HG02884 (cell line): ENCODE results near the gene STON2.
A peak's percentile ranks its signal among the peaks of the same experiment; 100 is the strongest.

ENCODE experiments used
- ATAC-seq: cut with Tn5 transposase; IDR thresholded peaks from one replicate; pipeline ENCODE4 v1.9.1; 2021; ENCODE audit warnings: mild to moderate bottlenecking, moderate library complexity; ENCODE audit not compliant: unreplicated experiment

The STON2 gene

DNA sequence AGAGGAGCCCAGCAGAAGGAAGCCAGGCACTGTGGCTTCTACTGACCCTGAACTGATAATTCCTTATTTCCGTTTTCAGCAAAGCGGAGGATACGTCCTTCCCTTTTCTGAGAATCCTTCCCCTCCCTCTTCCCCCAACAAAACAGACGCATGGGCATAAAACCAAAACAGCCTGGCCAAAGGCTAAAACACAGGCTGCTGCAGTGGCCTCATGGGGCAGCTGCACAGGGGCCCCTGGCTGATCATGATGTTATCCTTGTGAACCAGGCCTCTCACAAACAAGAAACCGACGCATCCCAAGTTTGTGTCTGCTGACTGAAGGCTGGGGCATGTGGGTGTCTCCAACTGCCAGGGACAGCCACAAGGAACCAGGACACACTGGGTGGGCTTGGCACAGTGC is 23.4 kb upstream of the STON2 start:
- ATAC-seq: no peak

DNA sequence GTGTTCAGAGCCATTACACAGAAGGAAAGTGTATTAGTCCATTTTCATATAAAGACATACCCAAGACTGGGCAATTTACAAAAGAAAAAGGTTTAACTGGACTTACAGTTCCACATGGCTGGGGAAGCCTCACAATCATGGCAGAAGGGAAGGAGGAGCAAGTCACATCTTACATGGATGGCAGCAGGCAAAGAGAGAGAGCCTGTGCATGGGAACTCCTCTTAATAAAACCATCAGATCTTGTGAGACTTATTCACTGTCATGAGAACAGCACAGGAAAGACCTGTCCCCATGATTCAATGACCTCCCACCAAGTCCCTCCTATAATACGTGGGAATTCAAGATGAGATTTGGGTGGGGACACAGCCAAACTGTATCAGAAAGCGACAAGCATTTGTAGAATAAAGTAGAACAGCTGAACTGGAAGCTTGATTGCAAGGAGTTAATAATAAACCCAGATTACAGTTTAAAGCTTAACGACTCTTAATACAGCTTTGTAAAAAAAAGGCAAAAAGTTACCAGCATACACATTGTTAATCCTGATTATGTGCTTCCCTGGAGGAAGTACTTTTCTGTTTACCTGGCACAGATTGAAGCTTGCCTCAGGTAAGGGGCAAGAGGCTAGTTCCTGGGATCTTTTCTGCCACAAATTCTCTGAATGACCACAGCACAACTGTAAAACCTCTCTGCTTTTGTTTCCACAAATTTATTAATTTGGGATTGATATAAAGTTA is 18.1 kb upstream of the STON2 start:
- no peak for ATAC-seq

DNA sequence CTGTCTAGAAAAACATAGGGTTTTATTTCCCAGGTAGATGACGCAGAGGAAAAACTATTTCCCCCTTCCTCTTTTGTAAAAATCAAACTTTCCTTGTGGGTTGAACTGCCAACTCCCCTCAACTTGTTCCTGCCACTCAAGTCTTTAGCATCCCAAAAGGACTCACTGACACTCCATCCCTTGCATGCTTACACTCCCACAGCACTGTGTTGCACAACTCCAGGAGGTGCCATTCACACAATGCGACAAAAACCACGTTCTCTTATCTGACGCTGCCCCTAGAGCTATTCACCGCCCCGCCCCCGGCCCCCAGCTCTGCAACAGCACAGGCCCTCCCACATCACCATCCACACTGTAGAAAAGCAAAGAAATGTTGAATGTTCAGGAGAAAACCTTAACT is 16.9 kb upstream of the STON2 start:
- no peak for ATAC-seq

DNA sequence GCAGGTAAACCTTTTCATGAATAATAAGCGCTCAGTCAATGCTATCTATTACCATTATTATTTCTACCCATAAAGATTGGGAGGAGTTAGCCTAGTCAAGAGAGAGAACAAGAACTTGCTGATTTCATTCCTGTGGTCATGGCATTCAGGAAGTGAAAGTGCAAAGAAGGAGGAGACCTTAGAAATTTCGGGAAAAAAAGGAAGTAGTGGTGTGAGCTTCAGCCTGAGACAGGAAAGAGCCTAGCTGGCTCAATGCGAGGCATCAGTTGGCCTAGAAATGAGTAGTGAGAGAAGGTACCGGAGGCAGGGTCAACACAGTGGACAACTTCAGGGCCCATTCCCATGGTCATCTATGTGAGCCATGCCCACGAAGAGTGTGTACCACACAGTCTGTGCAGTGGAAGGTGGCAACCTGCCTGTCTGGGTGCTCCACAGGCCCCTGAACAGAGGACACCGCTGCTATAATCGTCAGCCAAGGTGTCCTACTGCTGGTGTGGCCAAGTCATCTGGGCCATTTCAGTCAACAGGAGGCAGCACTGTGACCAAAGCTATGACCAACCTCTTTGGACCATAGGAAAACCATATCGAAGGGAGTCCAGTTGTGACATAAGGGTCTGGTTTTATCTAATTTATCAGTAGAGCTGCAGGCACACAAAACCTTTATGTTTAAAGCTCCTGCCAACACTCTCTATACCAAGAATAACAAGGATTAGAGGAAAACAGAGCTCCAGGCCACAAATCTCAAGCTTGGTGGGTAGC is 16.2 kb upstream of the STON2 start:
- no peak for ATAC-seq

DNA sequence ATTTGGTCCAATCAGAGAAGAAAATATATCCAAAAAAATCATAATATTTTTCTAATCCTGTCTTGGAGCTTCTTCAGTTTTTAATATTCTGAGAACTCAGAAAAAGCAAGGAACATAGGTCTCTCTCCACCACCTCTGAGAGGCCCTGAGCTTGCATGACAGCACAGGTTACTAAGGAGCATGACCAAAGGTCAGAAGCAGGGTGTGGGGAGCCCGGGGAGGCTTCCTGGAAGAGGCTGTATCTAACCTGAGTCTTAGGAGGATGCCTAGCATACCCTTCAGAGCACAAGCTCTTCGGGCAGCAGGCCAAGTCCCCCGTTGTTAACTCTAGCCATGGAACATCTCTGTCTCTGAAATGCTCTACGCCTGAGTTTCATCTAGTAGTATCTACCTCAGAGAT is 15.7 kb upstream of the STON2 start:
- no peak for ATAC-seq

DNA sequence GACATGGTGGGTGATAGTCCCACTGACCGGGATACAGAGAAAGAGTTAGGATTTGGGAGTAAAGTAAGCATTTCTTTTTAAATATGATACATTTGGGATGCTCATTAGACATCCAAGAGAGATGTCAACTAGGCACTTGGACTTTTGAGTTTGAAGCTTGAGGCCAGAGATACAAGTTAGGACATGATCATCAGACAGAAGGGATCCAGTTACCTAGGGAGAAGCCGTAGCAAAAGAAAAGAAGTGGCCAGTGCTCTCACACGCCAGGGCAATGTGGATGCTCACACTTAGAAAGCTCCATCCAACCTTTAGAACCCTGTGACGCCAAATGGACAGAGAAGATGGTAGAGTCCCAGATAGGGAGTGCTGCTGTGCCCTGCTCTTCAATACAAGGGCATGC is 14.0 kb upstream of the STON2 start:
- no peak for ATAC-seq

DNA sequence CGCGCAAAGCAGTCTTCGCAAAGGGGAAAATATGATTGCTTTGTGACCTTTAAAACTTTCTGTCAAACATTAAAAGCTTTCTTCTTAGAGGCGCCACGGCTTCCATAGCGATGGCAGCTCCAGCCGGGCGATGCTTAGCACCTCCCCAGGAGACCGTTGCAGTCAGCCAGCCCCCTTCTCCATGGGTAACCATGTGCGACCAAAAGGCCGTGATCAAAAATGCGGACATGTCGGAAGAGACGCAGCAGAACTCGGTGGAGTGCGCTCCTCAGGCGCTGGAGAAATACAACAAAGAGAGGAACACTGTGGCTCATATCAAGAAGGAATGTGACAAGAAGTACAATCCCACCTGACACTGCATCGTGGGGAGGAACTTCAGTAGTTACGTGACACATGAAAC is 12.7 kb upstream of the STON2 start:
- ATAC-seq: no peak

DNA sequence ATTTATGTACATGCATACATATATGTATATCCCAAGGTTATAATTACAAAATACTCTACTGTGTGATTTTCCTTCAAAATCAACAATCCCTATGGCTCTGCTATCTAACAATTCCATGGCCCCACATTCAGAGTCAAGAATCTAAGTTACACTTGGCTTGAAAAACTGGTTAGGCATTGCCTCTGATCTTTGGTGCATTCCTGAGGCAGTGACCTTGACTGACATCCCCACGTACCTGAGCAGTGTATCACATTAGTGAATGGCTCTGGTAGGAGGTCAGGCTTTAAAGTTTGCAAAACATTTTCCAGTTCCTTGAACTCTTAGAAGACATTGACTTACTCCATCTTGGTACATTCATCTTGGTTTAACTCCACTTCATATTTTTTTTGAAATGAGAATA is 8.5 kb upstream of the STON2 start:
- ATAC-seq: no peak

DNA sequence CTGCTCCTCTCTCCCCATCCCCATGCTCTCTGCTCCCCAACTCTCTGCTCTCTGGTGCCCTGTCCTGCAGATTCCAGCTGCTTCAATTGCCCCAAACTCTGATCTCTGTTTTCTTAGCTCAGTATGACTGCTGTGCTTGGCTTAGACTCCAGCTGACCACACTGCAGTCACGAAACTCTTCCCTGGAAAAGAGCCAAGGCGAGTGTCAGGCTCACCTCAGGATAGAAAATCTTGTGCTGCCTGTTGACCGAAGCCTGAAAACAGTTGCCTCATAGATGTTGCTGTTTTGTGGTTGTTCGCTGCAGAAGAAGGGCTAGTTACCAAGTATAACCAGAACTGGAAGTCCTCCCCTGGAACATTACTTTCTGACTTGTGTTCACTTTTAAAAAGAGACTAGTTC is 6.7 kb upstream of the STON2 start:
- no peak for ATAC-seq

DNA sequence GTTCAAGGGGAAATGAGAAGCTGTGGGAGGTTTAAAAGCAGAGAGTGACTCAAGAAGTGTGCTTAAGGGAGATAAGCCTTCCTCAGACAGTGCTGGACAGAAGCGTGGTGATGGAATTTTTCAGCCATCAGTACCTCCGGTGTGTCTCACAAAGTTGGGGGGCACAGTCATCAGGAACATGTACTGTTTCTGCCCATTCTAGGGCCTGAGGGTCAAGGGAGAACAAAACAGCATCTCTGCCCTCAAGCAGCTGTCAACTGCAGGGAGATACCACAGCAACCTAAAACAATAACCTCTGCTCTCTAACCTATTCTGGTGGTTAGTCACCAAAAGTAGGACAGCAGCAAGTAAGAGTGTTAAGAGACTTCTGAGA is 2.0 kb upstream of the STON2 start:
- no peak for ATAC-seq

DNA sequence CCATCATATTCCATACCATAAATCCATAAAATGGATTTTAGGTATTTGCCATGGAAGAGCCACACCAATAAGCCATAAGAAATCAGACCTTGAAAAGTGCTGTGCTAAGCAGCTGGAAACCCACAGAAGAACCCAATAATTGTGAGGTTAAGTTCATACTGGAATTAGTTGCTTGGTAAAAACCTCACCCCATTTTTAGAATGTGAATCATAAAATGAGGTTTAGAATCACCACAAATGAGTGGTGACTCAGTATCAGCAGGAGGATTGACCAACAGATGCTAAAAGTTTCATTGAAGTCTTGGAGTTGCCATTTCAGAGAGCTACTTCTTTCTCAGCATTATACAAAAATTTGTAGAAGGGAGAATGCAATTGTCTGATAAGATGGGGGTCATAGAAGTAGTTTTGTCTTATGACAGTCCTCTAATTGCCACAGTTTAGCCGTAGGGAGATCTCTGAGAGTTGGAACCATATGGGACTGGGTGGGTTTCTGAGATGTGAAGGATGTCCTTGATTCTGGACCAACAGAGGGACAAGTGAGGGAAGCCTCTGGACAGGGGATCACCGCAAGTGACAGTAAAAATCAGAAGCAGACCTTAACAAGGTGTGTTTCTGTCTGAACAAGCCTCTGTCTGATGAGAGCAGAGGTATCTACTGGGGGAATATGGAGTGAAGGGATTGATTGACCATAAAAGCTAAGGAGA is 1.4 kb upstream of the STON2 start:
- ATAC-seq: peak; percentile 75

DNA sequence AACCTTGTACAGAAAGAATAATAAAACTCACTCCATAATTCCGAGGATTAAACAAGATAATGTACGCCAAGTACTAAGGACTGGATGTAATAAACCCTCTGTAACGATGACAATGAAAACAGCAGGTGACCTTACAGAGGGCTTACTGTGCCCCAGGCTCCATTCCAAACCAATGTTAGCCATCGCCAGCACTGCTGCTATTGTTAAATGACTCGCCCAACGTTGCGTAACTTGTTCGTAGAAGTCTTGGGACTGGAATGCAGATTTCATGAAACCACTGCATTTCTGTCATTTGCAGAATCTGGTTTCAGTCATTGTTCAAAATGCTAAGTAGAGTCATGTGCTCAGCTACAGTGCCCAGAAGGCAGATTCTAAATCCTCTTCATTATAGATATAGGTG is 728 bp upstream of the STON2 start:
- ATAC-seq: no peak

DNA sequence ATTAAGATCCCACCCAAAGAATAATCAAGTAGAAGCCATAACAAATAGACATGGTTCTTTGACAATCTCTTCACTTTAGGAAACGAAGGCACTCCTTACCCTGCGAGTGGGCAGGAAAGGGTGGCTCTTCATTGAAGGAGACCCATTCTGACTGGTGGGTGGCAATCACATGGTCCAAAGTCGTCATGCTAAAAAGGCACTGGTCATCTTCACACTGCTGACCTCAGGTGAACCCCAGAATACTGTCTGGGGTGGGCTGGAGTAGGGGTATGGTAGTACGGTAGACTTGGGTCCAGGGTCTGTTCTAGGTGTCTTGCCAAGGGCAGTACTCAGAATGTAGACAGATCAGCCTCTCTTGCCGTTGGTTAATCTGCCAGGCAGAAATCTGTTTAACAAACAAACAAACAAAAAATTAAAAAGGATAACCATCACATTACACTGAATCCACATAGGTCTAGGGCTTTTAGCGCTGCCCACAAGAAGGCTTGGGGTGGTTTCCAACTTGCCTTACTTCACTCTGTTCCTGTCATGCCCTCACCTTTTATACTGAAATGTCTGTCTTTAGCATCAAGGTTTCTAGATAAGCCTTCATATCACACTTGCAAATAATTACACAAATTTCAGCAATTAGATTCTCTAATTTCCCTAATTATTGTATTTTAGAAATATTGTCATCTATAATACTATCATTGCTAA is 1.8 kb downstream of the STON2 start:
- ATAC-seq: no peak

DNA sequence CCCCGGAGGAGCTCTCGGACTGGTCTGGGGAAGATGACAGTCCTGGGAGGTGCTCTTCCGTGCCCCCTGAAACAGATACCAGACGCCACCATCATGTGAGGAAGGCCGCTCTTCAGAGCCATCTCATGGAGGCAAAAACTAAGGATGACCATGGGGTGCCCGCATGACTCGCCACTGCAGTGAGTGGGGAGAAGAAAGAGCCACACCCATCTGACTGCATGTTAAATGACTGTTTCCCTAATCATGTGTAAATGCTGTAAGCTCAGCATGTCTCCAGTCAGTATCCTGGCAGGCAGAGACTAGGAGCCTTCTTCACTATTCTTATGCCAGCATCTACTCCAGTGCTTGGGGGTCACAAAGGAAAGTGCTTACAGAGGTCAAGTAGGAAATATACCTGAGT is 4.0 kb downstream of the STON2 start:
- ATAC-seq: no peak

DNA sequence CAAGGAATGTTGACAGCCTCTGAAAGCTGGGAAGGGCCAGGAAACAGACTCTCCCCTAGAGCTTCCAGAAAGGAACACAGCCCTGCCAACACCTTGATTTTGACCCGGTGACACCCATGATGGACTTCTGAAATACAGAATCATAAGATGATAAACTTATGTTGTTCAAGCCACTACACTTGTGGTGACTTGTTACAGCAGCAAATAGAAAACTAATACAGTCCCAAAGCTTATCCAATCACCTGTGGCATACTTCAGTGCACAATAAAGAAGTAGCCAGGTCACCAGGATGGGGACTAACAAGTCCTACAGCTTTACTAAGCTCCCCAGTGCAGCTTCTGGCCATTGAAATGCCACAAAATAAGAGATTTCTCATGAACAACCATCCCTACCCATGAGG is 5.4 kb downstream of the STON2 start:
- ATAC-seq: no peak

DNA sequence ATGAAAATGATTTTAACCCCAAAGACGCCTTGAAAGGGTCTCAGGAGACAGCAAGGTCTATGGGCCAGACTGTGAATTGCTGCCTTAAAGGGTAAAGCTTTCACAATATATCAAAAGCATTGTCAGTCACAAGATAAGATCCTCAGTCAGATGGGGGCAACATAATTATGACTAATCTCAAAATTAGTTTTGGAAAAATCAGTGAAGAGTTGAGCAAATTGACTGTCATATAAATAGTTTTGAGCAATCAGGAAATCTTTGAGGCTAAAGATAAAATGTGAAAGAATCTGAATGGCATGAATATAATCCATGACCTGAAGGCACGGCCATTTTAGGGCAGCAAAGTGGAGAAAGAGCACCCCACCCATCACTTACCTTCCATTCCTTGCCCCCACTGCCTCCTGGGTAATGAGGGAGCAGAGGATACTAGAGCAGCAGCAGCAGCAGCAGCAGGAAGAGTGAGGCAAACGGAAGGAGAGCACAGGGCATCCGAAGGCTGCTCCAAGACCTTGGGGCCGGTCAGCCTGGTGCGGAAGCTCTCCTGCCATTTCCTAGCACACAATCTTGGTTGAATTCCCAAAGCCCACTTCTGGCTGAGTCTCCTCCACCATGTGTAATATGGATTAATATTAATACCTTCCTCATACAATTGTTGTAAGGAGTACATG is 7.0 kb downstream of the STON2 start:
- ATAC-seq: no peak

DNA sequence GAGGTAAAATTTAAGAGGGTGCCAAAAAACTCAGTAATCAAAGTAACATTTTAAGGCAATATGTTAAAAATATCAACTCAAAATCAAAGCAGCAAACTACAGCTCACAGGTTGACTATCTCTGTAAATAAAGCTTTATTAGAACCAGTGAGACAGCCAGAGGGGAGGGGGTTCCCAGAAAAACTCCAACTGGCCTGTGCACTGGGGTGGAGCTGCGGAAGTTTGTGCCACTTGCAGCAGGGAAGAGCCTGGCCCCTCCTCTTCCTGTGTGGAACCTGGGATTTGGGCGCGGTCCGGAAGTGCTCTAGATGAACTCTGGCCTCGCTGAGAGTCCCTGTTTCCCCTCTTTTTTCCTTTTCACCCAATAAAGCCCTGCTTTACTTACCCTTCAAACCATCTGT is 8.1 kb downstream of the STON2 start:
- ATAC-seq: no peak

DNA sequence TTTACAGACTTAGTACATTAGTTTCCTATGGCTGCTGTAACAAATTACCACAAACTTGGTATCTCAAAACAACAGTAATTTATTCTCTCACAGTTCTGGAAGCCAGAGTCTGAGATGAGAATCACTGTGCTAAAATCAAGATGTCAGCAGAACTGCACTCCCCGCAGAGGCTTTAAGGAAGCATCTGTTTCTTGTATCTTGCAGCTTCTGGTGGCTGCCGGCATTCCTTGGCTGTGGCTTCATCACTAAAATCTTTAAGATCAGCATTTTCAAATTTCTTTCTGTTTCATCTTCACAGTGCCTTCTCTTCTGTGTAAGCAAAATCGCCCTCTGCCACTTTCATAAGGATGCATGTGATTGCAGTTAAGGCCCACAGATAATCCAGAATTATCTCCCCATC is 9.4 kb downstream of the STON2 start:
- ATAC-seq: no peak

DNA sequence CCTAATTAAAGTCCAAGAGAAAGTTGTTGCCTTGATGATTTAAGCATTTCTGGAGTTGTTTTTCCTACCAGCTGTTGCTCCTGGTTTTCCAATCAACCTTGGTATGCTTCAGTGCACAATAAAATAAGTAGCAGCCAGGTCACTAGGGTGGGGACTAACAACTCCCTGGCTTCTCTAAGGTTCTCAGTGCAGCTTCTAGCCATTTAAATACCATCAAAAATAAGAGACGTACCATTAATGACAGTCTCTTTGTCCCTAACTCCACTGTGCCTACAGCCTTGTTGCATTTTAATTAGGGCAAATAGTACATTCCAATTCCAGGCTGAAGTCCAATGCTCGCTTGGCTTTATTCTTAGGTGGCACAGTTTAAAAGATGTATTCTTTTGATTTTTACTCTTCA is 11.8 kb downstream of the STON2 start:
- ATAC-seq: no peak

DNA sequence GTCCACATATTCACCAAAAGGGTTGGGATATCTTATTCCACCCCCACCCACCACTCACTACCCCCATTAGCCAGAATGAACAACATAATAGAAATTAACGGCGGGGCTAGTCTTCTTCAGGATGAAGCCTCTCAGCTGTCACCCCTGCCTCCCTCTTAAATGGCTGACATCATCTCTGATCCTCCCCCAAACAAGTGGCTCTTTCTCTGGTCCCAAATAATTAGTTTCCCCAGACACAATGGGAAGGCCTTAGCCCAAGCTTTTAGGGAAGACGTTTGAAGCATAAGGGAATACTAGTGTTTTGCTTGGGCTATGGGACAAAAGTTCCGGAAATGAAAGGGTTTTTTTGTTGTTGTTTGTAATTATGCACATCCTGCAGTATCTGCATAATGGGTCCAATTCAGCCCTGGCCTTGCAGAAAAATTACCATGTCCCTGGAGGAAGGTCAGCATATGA is 13.8 kb downstream of the STON2 start:
- ATAC-seq: no peak

DNA sequence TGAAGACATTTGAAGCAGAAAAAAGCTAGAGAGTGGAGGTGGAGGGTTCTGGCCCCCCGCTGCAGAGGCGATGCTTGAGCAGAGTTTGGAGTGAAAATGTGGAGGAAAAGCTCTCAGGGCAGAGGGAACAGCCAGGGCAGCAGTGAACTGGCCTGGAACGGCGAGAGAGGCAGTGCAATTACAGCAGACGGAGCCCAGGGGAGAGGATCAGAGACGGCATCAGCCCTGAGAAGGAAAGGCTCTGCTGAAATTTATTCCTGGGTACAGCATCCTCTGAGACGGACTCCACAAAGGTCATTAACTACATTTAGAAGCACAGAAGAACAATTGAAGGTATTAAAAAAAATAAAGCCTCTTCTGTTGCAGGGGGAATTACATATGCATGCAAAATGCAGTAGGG is 14.2 kb downstream of the STON2 start:
- ATAC-seq: no peak
